Measurements from ENCODE around the gene WDR7. TPM values are rescaled to one million over a fixed set of nuclear protein-coding genes. Genes with fewer than 3 reads are reported as not detected.

Gene WDR7
- total RNA-seq, 1 experiment from 2014 or later: 11.5 TPM

GRCh38 chr18:56812674-56813073, 161.5 kb downstream of the WDR7 start:
- Histone ChIP-seq H3K36me3 (ENCODE audit: control insufficient read depth in 1 of 2, insufficient read depth in 2 of 2, low read length in 2 of 2) (no peaks in the 10 kb centered on the region), H3K4me1 (ENCODE audit: control insufficient read depth in 1 of 2, insufficient read depth in 2 of 2, low read length in 2 of 2) (no peaks in the 10 kb centered on the region), H3K27ac (ENCODE audit: low read depth, low read length) (no peak overlapping the region), H3K79me2 (ENCODE audit: insufficient read depth, low read length) (no peaks in the 10 kb centered on the region), H3K27me3 (ENCODE audit: insufficient read depth, low read length) (no peaks in the 10 kb centered on the region), H3K9ac (ENCODE audit: low read length) (no peak overlapping the region), H3K4me2 (ENCODE audit: low read length) (no peak overlapping the region), H2AFZ (ENCODE audit: low read depth, low read length, poor library complexity, severe bottlenecking) (no peak overlapping the region), H4K20me1 (ENCODE audit: insufficient read depth) (no peaks in the 10 kb centered on the region), H3K4me3 (replicated peaks in 1 of 2; ENCODE audit: low read depth in 1 of 2, low read length in 2 of 2) (no peak overlapping the region), H3K9me2 (ENCODE audit: insufficient read depth) (no peaks in the 10 kb centered on the region), H3K9me3 (ENCODE audit: control insufficient read depth in 1 of 2, insufficient read depth in 1 of 2, low read depth in 1 of 2, low read length in 2 of 2) (no peaks in the 10 kb centered on the region)
- intact Hi-C loops (cut with micrococcal nuclease): no loop called here
- TF ChIP-seq SRF (IDR thresholded peaks at IDR 0.05; ENCODE audit: low read depth): no peak
- TF ChIP-seq JUND (IDR thresholded peaks at IDR 0.05): no peak
- TF ChIP-seq REST (IDR thresholded peaks at IDR 0.05; ENCODE audit: low read depth): no peak
- TF ChIP-seq SIN3A (IDR thresholded peaks at IDR 0.05; ENCODE audit: low read depth): no peak
- TF ChIP-seq ZFX (IDR thresholded peaks at IDR 0.05): no peak
- TF ChIP-seq FOSL1 (IDR thresholded peaks at IDR 0.05; ENCODE audit: low read depth): no peak
- TF ChIP-seq ELF1 (IDR thresholded peaks at IDR 0.05; ENCODE audit: borderline replicate concordance, low read depth): no peak
- TF ChIP-seq CBX3 (IDR thresholded peaks at IDR 0.05; ENCODE audit: low read depth): no peak
- TF ChIP-seq SP1 (IDR thresholded peaks at IDR 0.05; ENCODE audit: low read depth): no peak
- TF ChIP-seq CEBPB (IDR thresholded peaks at IDR 0.05; ENCODE audit: low read depth): no peak
- TF ChIP-seq ATF3 (IDR thresholded peaks at IDR 0.05): no peak
- TF ChIP-seq ZNF274 (IDR thresholded peaks at IDR 0.05; ENCODE audit: low read depth, low read length): no peak
- TF ChIP-seq ZBTB33 (IDR thresholded peaks at IDR 0.05; ENCODE audit: extremely low read depth, insufficient replicate concordance, low read length): no peak
- POLR2A ChIA-PET: no interaction called here
- DNase-seq (ENCODE audit: low read depth, low spot score): no peak
- BruUV-seq (replicated peaks): no TSS peak
- RAD21 ChIA-PET (ENCODE audit: low non-redundant PET in 1 of 2, low total read pairs in 2 of 2, uncharacterized antibody in 2 of 2, unreplicated experiment in 2 of 2): no interaction called here
- no peak for ATAC-seq
- CTCF ChIA-PET: no interaction called here
